ENCODE data around the gene FOXJ1. TPM values are rescaled to one million over a fixed set of nuclear protein-coding genes. Genes with fewer than 3 reads are reported as not detected.

Gene FOXJ1
- total RNA-seq, 1 donor from 2014 or later: 4.5 TPM

- H3K4me1 Mint-ChIP-seq: no peaks in the 10 kb centered on the region
- H3K27ac Mint-ChIP-seq (ENCODE audit: unreplicated experiment): no peak overlapping the region
- no peak for DNase-seq (ENCODE audit: low read depth, low spot score)
- no peaks in the 10 kb centered on the region for H3K36me3 Mint-ChIP-seq (ENCODE audit: low read depth)
- peaks cover 9% of the 10 kb centered on the region for H3K27me3 Mint-ChIP-seq (ENCODE audit: low read depth)
- no peaks in the 10 kb centered on the region for H3K9me3 Mint-ChIP-seq
- TF ChIP-seq, protein P1, sequence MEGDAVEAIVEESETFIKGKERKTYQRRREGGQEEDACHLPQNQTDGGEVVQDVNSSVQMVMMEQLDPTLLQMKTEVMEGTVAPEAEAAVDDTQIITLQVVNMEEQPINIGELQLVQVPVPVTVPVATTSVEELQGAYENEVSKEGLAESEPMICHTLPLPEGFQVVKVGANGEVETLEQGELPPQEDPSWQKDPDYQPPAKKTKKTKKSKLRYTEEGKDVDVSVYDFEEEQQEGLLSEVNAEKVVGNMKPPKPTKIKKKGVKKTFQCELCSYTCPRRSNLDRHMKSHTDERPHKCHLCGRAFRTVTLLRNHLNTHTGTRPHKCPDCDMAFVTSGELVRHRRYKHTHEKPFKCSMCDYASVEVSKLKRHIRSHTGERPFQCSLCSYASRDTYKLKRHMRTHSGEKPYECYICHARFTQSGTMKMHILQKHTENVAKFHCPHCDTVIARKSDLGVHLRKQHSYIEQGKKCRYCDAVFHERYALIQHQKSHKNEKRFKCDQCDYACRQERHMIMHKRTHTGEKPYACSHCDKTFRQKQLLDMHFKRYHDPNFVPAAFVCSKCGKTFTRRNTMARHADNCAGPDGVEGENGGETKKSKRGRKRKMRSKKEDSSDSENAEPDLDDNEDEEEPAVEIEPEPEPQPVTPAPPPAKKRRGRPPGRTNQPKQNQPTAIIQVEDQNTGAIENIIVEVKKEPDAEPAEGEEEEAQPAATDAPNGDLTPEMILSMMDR (conservative IDR thresholded peaks at IDR 0.05): no peak
- H3K4me3 Mint-ChIP-seq: no peak overlapping the region
Observed at GRCh38 chr17:76111956-76112355, 29.1 kb downstream of the FOXJ1 start.

- Mint-ChIP-seq H3K4me3 (no peak overlapping the region), H3K27ac (ENCODE audit: unreplicated experiment) (no peak overlapping the region), H3K4me1 (peaks cover 11% of the 10 kb centered on the region), H3K9me3 (no peaks in the 10 kb centered on the region), H3K36me3 (ENCODE audit: low read depth) (no peaks in the 10 kb centered on the region), H3K27me3 (ENCODE audit: low read depth) (peaks cover 4% of the 10 kb centered on the region)
- TF ChIP-seq, protein P1 (conservative IDR thresholded peaks at IDR 0.05): peak; percentile 52
- no peak for DNase-seq (ENCODE audit: low read depth, low spot score)
Observed at GRCh38 chr17:76107509-76107908, 33.5 kb downstream of the FOXJ1 start.

DNA sequence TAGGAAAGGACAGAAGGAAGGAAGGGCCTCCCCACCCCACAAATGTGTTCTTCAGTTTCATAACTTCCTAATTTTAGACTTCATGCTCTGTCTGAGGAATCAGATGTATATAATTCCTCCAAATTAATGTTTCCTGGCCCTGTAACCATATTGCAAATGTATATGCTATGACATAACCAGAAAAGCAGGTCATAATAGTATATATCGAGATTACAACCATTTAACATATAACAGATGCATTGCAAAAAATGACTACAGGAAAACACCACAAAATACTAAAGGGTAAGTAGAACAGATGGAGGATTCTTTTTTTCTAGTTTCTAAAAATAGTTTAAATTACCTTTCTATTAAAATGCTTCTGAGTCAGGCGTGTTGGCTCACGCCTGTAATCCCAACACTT lies 34.3 kb downstream of the FOXJ1 start:
- no peaks in the 10 kb centered on the region for H3K27me3 Mint-ChIP-seq (ENCODE audit: low read depth)
- TF ChIP-seq, protein P1 (conservative IDR thresholded peaks at IDR 0.05): no peak
- H3K4me1 Mint-ChIP-seq: peaks cover 16% of the 10 kb centered on the region
- no peak overlapping the region for H3K27ac Mint-ChIP-seq (ENCODE audit: unreplicated experiment)
- no peak overlapping the region for H3K4me3 Mint-ChIP-seq
- no peaks in the 10 kb centered on the region for H3K36me3 Mint-ChIP-seq (ENCODE audit: low read depth)
- H3K9me3 Mint-ChIP-seq: no peaks in the 10 kb centered on the region
- DNase-seq (ENCODE audit: low read depth, low spot score): no peak

GRCh38 chr17:76104896-76105231 lies 36.2 kb downstream of the FOXJ1 start:
- Mint-ChIP-seq H3K9me3 (no peaks in the 10 kb centered on the region), H3K27me3 (ENCODE audit: low read depth) (no peaks in the 10 kb centered on the region), H3K36me3 (ENCODE audit: low read depth) (peaks cover 7% of the 10 kb centered on the region), H3K27ac (ENCODE audit: unreplicated experiment) (no peak overlapping the region), H3K4me3 (peak overlapping the region; percentile 70), H3K4me1 (peaks cover 17% of the 10 kb centered on the region)
- DNase-seq (ENCODE audit: low read depth, low spot score): no peak
- TF ChIP-seq, protein P1 (conservative IDR thresholded peaks at IDR 0.05): no peak

DNA sequence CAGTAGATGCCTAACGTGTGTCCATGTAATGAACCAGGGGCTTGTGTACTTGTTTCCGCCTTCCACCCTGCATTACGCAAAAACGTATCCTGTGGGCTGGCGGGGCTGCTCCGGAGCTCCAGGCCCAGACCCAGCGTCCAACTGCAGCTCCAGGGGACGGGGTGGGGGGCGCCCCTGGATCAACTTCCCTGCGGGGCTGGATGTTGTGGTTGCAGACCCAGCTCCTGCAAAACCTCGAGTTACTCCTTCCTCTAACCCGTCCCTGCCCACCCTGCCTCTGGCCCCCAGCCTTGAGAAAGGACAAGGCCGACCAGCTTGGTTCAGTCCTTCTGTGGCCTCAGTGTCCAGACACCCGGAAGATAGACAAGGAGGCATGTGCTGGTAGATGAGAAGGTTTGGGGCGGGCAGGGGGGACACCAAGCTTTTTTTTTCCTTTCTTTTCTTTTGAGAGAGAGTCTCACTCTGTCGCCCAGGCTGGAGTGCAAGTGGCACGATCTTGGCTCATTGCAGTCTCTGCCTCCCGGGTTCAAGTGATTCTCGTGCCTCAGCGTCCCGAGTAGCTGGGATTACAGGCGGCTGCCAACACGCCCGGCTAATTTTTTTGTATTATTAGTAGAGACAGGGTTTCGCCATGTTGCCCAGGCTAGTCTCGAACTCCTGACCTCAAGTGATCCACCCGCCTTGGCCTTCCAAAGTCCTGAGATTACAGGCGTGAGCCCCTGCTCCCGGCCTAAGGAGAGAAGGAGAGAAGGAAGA lies 36.7 kb downstream of the FOXJ1 start:
- Mint-ChIP-seq H3K36me3 (ENCODE audit: low read depth) (peaks cover 8% of the 10 kb centered on the region), H3K27me3 (ENCODE audit: low read depth) (no peaks in the 10 kb centered on the region), H3K9me3 (no peaks in the 10 kb centered on the region), H3K27ac (ENCODE audit: unreplicated experiment) (no peak overlapping the region), H3K4me3 (peak overlapping the region; percentile 98), H3K4me1 (peaks cover 17% of the 10 kb centered on the region)
- TF ChIP-seq, protein P1 (conservative IDR thresholded peaks at IDR 0.05): no peak
- DNase-seq (ENCODE audit: low read depth, low spot score): no peak
